Upper lobe of right lung (tissue), 1 donor: Measurements from ENCODE around the gene SHE. TPM values are rescaled to one million over a fixed set of nuclear protein-coding genes. Genes with fewer than 3 reads are reported as not detected.

Experiments used
- ATAC-seq: fragments of 200-7000 bp; cut with Tn5 transposase; one replicate; pipeline ENCODE4 v1.9.1; 2020; ENCODE audit warnings: mild to moderate bottlenecking, moderate library complexity
- DNase-seq: peaks from one replicate; pipeline ENCODE4 v3.0.0-alpha.2; 2020
- H3K27ac ChIP-seq: fragments of 200-600 bp; one replicate; pipeline ENCODE4 v1.8.0; 2022
- H3K27me3 ChIP-seq: fragments of 200-600 bp; one replicate; pipeline ENCODE4 v1.8.0; 2022; ENCODE audit warnings: mild to moderate bottlenecking
- H3K36me3 ChIP-seq: fragments of 200-600 bp; one replicate; pipeline ENCODE4 v1.8.0; 2022
- H3K4me1 ChIP-seq: fragments of 200-600 bp; one replicate; pipeline ENCODE4 v1.8.0; 2022
- H3K4me3 ChIP-seq: fragments of 200-600 bp; one replicate; pipeline ENCODE4 v1.8.0; 2022; ENCODE audit warnings: mild to moderate bottlenecking
- H3K9me3 ChIP-seq: fragments of 200-600 bp; one replicate; pipeline ENCODE4 v1.8.0; 2022
- CTCF ChIP-seq: fragments of 200-600 bp; IDR thresholded peaks from one replicate; pipeline ENCODE4 v1.8.0; 2022; ENCODE audit warnings: antibody characterized with exemption
- intact Hi-C: fragments of 100-400 bp; cut with DNase I; formaldehyde crosslinking; loops from one replicate; pipeline ENCODE4 v1.11.0; 2022
- total RNA-seq: library from RNA; stranded (reverse); fragmentation: NEBNext Ultra II Directional; extraction: Animal tissue kit (Norgen Biotek cat#: 25700); gene quantifications from one replicate; pipeline ENCODE4 v1.2.1, GENCODE V29; 2021
- donor health status: DM: no; HTN: yes; CAD: no; lungs with severe emphysema.

The SHE gene
- total RNA-seq, 1 donor from 2014 or later: 48.3 TPM

GRCh38 chr1:154429841-154430611 is 72.2 kb downstream of the SHE start:
- TF ChIP-seq CTCF: no peak
- H3K27ac ChIP-seq: no peak overlapping the region
- DNase-seq (no peak), ATAC-seq (no peak)
- H3K4me3 ChIP-seq: no peak overlapping the region
- H3K4me1 ChIP-seq: peaks cover 54% of the 10 kb centered on the region
- H3K27me3 ChIP-seq: no peaks in the 10 kb centered on the region
- intact Hi-C loops: no loop called here
- peaks cover 33% of the 10 kb centered on the region for H3K36me3 ChIP-seq
- H3K9me3 ChIP-seq: no peaks in the 10 kb centered on the region

Other genes with a start within 250 kb of the SHE start
- 78.2 TPM for gene HAX1, start 229.8 kb downstream of the SHE start, total RNA-seq
- gene AQP10, start 181.3 kb downstream of the SHE start, total RNA-seq: 0.64 TPM
- gene ATP8B2, start 176.9 kb downstream of the SHE start, total RNA-seq: 35.2 TPM
- 60.2 TPM for gene IL6R, start 97.1 kb downstream of the SHE start, total RNA-seq
- 21.7 TPM for gene TDRD10, start 193 bp downstream of the SHE start, total RNA-seq
- 93.5 TPM for gene UBE2Q1, start 56.2 kb upstream of the SHE start, total RNA-seq
- not detected for gene CHRNB2, start 65.4 kb upstream of the SHE start, total RNA-seq
- gene ADAR, start 105.8 kb upstream of the SHE start, total RNA-seq: 205 TPM